HG02884 (cell line): ENCODE results near the gene WDR55.
"Not testable (repeated sequence)": the region's sequence is repeated elsewhere in the genome, so short reads cannot be mapped to it uniquely, and the experiment has no call there.

Experiments
- ATAC-seq: cut with Tn5 transposase; IDR thresholded peaks from one replicate; pipeline ENCODE4 v1.9.1; 2021; ENCODE audit warnings: mild to moderate bottlenecking, moderate library complexity; ENCODE audit not compliant: unreplicated experiment

The WDR55 gene

GRCh38 chr5:140642718-140643117 lies 22.0 kb upstream of the WDR55 start:
- ATAC-seq = no peak

GRCh38 chr5:140647042-140647419 lies 17.7 kb upstream of the WDR55 start:
- peak; percentile 6 for ATAC-seq

- ATAC-seq = no peak
Measured at GRCh38 chr5:140658870-140659269, 5.8 kb upstream of the WDR55 start.

- ATAC-seq = not testable (repeated sequence)
Measured at GRCh38 chr5:140660371-140660770, 4.3 kb upstream of the WDR55 start.

GRCh38 chr5:140664030-140664358 lies 710 bp upstream of the WDR55 start:
- ATAC-seq = no peak

- ATAC-seq = not testable (repeated sequence)
Measured at GRCh38 chr5:140671035-140671434, 6.3 kb downstream of the WDR55 start.

GRCh38 chr5:140671472-140672125 lies 6.9 kb downstream of the WDR55 start:
- no peak for ATAC-seq

- ATAC-seq = no peak
Measured at GRCh38 chr5:140672455-140673186, 7.9 kb downstream of the WDR55 start.

GRCh38 chr5:140673187-140673976 lies 8.7 kb downstream of the WDR55 start, which contains the start of gene DND1:
TSS of gene DND1 (minus strand) at chr5:140673576. CDS start at chr5:140673542, 34 bp downstream.
- no peak for ATAC-seq

- ATAC-seq = no peak
Measured at GRCh38 chr5:140674211-140674610, 9.5 kb downstream of the WDR55 start.

- ATAC-seq = no peak
Measured at GRCh38 chr5:140674629-140675028, 9.9 kb downstream of the WDR55 start.

GRCh38 chr5:140677947-140678346 lies 13.2 kb downstream of the WDR55 start:
- no peak for ATAC-seq

- ATAC-seq = no peak
Measured at GRCh38 chr5:140678993-140679392, 14.3 kb downstream of the WDR55 start.

GRCh38 chr5:140690376-140690932 lies 25.8 kb downstream of the WDR55 start:
- no peak for ATAC-seq

- peak; percentile 96 for ATAC-seq
Measured at GRCh38 chr5:140690941-140691924, 26.5 kb downstream of the WDR55 start, which contains the start of the genes HARS1 and HARS2. TSS of gene HARS1 (minus strand) at chr5:140691370. CDS start at chr5:140691304, 66 bp downstream. TSS of gene HARS2 (plus strand) at chr5:140691455. CDS start at chr5:140691649, 194 bp downstream.

- no peak for ATAC-seq
Measured at GRCh38 chr5:140694276-140694675, 29.6 kb downstream of the WDR55 start.

GRCh38 chr5:140696891-140697492 lies 32.3 kb downstream of the WDR55 start:
- ATAC-seq = no peak

- peak; percentile 100 for ATAC-seq
Measured at GRCh38 chr5:140700177-140701144, 35.8 kb downstream of the WDR55 start, which contains the start of gene ZMAT2. TSS of gene ZMAT2 (plus strand) at chr5:140700447. CDS start at chr5:140700461, 14 bp downstream.
